HG03439 (cell line): ENCODE data around the gene COMMD10.
"Not testable (repeated sequence)": the region's sequence is repeated elsewhere in the genome, so short reads cannot be mapped to it uniquely, and the experiment has no call there.

ENCODE experiments used
- ATAC-seq: cut with Tn5 transposase; IDR thresholded peaks from one replicate; pipeline ENCODE4 v1.9.1; 2021; ENCODE audit warnings: mild to moderate bottlenecking, moderate library complexity; ENCODE audit not compliant: unreplicated experiment

COMMD10 gene

DNA sequence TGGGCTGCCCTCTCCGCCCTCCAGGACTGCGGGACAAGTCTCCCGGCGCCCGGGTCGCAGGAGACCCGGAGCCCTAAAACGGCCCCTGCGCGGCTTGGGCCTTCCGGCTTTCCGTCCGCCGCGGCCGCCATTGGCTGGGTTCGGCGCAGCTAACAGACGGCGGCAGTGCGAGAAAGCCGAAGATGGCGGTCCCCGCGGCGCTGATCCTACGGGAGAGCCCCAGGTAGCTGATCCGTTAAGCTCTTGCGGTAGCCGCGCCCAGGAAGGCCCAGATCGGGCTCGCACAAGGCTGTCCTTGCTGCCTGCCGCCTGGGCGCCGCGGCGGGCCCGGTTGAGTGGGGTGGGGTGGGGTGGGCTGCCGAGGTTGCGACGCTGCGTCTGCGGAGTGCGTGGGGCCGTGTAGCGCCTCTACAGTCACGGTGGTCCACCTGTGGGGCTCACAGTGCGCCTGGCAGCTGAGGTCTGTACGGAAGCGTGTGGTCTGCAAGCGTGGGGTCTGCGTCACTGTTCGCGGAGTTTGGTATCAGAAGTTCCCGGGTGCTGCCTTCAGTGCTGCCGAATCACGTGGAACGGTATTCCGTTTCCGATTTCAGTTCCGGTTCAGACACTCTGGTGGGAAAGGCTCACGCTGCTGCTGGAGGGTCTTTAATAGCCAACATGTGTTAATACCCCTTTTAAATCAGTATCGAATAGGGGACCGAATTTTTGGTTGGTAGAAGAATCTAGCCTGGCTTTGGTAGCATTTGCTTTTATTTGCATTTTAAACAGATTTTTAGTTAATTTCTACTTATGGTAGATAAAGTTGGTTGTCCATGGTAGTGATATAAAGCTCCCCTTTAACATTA lies at the start of gene COMMD10:
TSS of gene COMMD10 (plus strand) at position 155 of the 845 bp plus-strand sequence.
- peak; percentile 87 for ATAC-seq

- ATAC-seq = no peak
Observed at GRCh38 chr5:116035123-116035522, 49.7 kb upstream of the COMMD10 start.

GRCh38 chr5:116037236-116037822 lies 47.5 kb upstream of the COMMD10 start:
- ATAC-seq = no peak

DNA sequence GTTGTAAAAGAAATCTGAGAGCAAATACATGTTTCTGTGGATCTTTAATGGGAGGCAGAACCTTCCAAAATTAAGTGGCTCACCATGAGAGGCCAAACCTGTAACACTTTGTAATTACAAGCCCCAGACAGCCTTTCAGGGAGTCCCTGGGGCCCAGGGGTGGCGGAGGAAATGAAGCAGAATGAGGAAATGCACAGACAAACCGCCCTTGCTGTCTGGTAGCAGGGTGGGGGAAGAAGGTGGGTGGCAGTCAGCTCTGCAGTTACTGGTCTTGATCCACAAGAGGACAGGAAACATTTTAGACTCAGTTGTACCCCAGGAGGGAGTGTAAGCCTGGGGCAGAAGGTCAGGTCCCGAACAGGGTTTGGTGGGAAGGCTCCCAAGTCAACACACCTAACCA lies 46.0 kb upstream of the COMMD10 start:
- peak; percentile 65 for ATAC-seq

DNA sequence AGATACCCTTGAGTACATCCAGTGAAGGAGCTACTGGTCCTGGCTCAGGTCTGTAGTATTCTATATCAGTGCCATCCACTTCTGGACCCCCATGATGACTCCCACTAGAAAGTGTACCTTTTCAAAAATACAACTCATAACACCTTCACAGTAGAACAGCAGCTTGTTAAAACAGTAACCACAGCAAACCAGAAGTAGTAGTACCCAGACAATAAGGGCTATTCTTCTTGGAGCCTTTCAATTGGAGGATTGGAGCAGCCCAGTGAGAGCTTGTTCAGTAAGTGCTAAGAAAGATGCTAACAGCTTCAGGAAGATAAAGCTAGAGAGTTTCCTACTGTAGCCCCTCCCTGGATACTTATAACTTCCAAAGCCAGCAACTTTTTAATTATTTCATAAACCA lies 42.5 kb upstream of the COMMD10 start:
- ATAC-seq = no peak

- no peak for ATAC-seq
Observed at GRCh38 chr5:116044073-116044472, 40.8 kb upstream of the COMMD10 start.

GRCh38 chr5:116045821-116046220 lies 39.0 kb upstream of the COMMD10 start:
- no peak for ATAC-seq

DNA sequence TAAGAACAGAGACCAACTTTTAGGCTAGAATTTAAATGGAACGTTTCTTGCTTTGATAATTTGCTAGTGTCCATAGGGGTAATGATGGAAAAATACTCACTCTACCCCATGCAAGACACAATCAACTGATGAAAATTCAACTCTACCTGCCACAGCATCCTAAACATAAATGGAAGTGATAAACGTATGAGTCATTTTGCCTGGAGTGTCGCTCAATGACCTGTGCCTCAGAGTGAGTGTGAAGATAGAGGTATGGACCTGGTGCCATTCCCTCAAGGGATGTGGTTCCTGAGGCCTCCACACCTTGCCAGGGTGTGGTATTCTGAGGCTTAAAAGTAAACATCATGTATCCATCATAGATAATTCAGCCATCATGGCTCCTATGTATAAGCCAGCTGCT lies 38.6 kb upstream of the COMMD10 start:
- no peak for ATAC-seq

GRCh38 chr5:116046823-116047222 lies 38.0 kb upstream of the COMMD10 start:
- ATAC-seq = no peak

DNA sequence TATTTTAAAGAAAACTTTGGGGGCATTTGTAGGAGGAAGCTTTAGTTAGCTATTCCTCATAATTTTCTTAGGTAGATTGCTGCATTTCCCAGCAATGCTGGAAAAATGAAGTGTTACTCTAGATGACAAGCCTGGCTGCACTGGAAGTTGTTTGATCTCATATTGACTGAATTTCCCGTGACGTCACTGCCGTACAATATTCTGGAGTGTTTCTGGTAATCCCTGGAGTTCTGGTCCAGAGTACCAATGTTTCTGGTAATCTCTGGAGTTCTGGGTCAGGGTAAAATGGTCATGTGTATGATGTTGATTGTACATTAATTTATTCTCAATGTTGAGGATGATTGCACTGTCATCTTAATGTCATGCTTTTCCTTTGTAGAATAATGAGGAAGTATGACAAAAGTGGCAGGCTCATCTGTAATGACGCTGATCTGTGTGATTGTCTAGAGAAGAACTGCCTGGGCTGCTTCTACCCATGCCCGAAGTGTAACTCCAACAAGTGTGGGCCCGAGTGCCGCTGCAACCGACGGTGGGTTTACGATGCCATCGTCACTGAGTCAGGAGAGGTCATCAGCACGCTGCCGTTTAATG lies 26.4 kb upstream of the COMMD10 start:
- ATAC-seq = no peak

GRCh38 chr5:116062352-116062751 lies 22.5 kb upstream of the COMMD10 start:
- ATAC-seq = no peak

- ATAC-seq = no peak
Observed at GRCh38 chr5:116063950-116064349, 20.9 kb upstream of the COMMD10 start.

DNA sequence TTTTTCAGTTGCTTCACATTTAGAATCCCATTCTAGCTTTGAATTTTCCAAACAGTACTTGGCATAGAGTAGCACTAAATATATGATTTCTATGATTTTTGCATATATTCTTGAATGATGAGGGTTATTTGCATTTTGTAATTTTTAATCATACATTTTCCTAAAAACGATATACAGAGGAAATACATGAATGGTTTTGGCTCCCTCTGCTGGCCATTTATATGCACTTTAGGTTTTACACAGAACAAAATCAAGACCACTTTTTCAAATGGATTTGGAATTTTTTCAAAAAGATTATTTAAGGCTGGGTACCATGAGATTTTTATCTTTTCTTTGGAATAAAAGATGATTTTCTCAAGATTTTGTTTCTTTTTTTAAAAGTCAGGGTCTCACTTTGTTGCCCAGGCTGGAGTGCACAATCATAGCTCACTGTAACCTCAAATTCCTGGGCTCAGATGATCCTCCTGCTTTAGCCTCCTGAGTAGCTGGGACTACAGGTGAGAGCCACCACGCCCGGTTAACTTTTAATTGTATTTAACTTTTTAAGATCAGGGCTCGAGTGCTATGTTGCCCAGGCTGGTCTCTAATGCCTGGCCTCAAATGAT lies 16.7 kb upstream of the COMMD10 start:
- ATAC-seq = no peak

GRCh38 chr5:116071211-116071610 lies 13.6 kb upstream of the COMMD10 start:
- no peak for ATAC-seq

DNA sequence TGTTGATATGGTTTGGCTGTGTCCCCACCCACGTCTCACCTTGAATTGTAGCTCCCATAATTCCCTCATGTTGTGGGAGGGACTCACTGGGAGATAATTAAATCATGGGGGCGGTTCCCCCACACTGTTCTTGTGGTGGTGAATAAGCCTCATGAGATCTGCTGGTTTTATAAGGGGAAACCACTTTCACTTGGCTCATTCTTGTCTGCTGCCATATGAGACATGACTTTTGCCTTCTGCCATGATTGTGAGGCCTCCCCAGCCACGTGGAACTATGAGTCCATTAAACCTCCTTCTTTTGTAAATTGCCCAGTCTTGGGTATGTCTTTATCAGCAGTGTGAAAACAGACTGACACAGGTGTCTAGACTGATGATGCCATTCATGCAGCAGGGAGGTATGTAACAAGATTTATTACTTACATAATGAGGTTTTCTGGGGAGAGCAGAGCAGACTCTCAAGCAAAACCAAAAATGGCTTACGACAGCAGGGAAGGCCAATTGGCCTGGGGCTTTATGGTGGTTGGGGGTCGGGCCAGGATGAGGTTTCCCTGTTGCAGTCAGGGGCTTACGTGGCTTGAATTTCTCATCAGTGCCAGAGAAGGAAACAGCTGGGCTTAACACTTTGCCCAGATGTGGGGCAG lies 9.5 kb upstream of the COMMD10 start:
- ATAC-seq = no peak

DNA sequence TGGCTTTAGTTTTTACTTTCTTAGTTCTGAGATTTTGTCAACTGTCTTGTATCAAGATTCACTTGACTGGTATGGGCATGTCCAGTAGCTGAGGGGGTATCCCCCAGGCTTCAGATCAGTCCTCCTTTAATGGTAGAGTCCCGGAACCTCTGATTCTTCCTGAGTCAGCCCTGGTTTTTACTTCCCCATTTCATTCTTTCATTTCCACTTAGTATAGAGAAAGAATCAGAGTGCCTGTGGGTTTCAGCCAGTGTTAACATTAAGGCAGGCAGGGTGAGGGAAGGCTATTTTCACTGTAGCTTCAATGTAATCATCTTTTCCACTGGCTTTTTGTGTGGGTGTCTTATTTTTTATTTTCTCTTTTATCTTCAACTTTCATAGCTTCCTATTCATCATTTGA lies 8.3 kb upstream of the COMMD10 start:
- peak; percentile 98 for ATAC-seq

- ATAC-seq = no peak
Observed at GRCh38 chr5:116078199-116078598, 6.6 kb upstream of the COMMD10 start.

DNA sequence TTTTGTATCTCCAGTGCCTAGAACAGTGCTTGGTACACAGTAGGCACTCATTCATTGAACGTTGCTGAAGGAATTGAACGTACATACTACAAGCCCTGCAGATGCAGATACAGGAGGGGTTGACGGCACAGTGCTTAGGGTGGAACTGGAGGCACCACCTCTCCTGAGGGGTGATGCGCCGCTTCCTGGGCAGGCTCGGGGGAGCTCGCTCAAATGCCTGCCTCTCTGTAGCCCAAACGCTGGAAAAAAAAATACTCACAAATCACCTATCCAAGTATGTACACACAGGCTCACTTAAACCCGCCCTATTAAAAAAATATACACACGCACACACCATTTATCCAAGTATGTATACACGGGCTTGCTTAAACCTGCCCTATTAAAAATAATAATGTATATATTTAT lies 536 bp upstream of the COMMD10 start:
- ATAC-seq = peak; percentile 39

DNA sequence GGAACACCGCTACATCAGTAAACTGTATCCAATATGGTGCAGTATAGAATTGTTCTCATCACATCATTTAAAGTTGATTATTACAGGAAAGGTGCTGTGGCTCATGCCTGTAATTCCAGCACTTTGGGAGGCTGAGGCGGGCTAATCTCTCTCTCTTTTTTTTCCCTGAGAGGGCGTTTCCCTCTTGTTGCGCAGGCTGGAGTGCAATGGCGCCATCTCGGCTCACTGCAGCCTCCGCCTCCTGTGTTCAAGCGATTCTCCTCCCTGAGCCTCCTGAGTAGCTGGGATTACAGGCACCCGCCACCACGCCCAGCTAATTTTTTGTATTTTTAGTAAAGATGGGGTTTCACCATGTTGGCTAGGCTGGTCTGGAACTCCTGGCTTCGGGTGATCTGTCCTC lies 1.5 kb downstream of the COMMD10 start:
- ATAC-seq = not testable (repeated sequence)

- no peak for ATAC-seq
Observed at GRCh38 chr5:116088062-116088461, 3.2 kb downstream of the COMMD10 start.

DNA sequence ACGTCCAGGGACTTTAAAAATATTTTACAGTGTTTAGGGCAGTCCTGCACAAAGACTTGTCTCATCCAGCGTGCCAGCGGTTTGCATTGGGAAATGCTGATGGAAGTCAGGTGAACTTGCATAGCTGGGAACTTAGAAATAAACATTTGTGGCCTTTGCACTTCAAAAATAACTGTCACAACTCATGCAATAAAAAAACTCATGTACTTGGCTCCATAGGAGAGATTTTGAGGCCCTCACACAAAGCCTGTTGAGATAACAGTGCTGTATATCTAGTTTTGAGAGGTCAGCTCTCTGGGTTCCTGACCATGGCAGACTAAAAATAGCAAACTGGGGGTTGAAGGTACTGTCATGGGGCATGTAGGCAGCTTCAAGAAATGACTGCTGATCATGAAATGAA lies 5.5 kb downstream of the COMMD10 start:
- ATAC-seq = no peak
